ENCODE results near the gene CIDEA. TPM values are rescaled to one million over a fixed set of nuclear protein-coding genes. Genes with fewer than 3 reads are reported as not detected.

CIDEA gene
- polyA plus RNA-seq, 6 donors from 2014 or later = not detected

Other genes with a start within 250 kb of the CIDEA start
- gene ANKRD62, start 160.5 kb upstream of the CIDEA start, polyA plus RNA-seq (ENCODE audit: low read depth in 6 of 6) = not detected
- 10 to 100 TPM; 28.3 to 56.7 (median 43.6) TPM for gene TUBB6, start 53.9 kb downstream of the CIDEA start, polyA plus RNA-seq (ENCODE audit: low read depth in 6 of 6)
- 10 to 100 TPM; 21.8 to 32.6 (median 27.4) TPM for gene AFG3L2, start 122.9 kb downstream of the CIDEA start, polyA plus RNA-seq (ENCODE audit: low read depth in 6 of 6)
- gene PRELID3A, start 153.6 kb downstream of the CIDEA start, polyA plus RNA-seq (ENCODE audit: low read depth in 6 of 6) = not detected

All from naive B cell (primary cell).